KBM-7 (cell line): ENCODE results near the gene PIH1D2.
"Not testable (repeated sequence)": the region's sequence is repeated elsewhere in the genome, so short reads cannot be mapped to it uniquely, and the experiment has no call there.

Experiments used
- DNase-seq: peaks from one replicate; pipeline ENCODE4 v3.0.0-alpha.2; 2015
- in situ Hi-C: fragments of 300-500 bp; cut with MboI; formaldehyde crosslinking; loops from 2 replicates; pipeline ENCODE4 v1.14.3; 2020; ENCODE audit warnings: low sequenced_read_pairs, low pct_unique_long_range_greater_than_20kb, mixed read lengths

The PIH1D2 gene

GRCh38 chr11:112073941-112074811 is at the start of gene PIH1D2, which contains the start of gene NKAPD1:
TSS of gene PIH1D2 (minus strand) at chr11:112074017. CDS start at chr11:112073174, 843 bp downstream.
TSS of gene NKAPD1 (plus strand) at chr11:112074299. CDS start at chr11:112075575, 1,276 bp downstream.
- DNase-seq: peak; percentile 92
- in situ Hi-C loops: no loop called here

GRCh38 chr11:112123129-112123528 is 49.3 kb upstream of the PIH1D2 start:
- no peak for DNase-seq
- in situ Hi-C loops: no loop called here

- in situ Hi-C loops: no loop called here
- DNase-seq: no peak
Observed at GRCh38 chr11:112121981-112122615, 48.3 kb upstream of the PIH1D2 start.

- in situ Hi-C loops: no loop called here
- DNase-seq: no peak
Observed at GRCh38 chr11:112118176-112118575, 44.4 kb upstream of the PIH1D2 start.

GRCh38 chr11:112115386-112115785 is 41.6 kb upstream of the PIH1D2 start:
- in situ Hi-C loops: no loop called here
- DNase-seq: no peak

GRCh38 chr11:112114460-112114859 is 40.6 kb upstream of the PIH1D2 start:
- no peak for DNase-seq
- in situ Hi-C loops: no loop called here

- DNase-seq: peak; percentile 66
Observed at GRCh38 chr11:112113539-112114457, 40.0 kb upstream of the PIH1D2 start.

GRCh38 chr11:112106070-112106469 is 32.3 kb upstream of the PIH1D2 start:
- DNase-seq: no peak
- in situ Hi-C loops: no loop called here

More at GRCh38 chr11:112113539-112114457, 40.0 kb upstream of the PIH1D2 start:
- in situ Hi-C loops: no loop called here

- no peak for DNase-seq
- in situ Hi-C loops: no loop called here
Observed at GRCh38 chr11:112103446-112103845, 29.6 kb upstream of the PIH1D2 start.

- no peak for DNase-seq
- in situ Hi-C loops: no loop called here
Observed at GRCh38 chr11:112100462-112100861, 26.6 kb upstream of the PIH1D2 start.

GRCh38 chr11:112097734-112098528 is 24.1 kb upstream of the PIH1D2 start:
- in situ Hi-C loops: no loop called here
- no peak for DNase-seq

- no peak for DNase-seq
Observed at GRCh38 chr11:112096194-112096593, 22.4 kb upstream of the PIH1D2 start.

GRCh38 chr11:112095302-112095701 is 21.5 kb upstream of the PIH1D2 start:
- in situ Hi-C loops: not testable (repeated sequence)

More at GRCh38 chr11:112096194-112096593, 22.4 kb upstream of the PIH1D2 start:
- in situ Hi-C loops: no loop called here

GRCh38 chr11:112087212-112087611 is 13.4 kb upstream of the PIH1D2 start:
- DNase-seq: no peak
- in situ Hi-C loops: no loop called here

More at GRCh38 chr11:112095302-112095701, 21.5 kb upstream of the PIH1D2 start:
- DNase-seq: not testable (repeated sequence)

- DNase-seq: peak; percentile 97
- in situ Hi-C loops: no loop called here
Observed at GRCh38 chr11:112086422-112087191, 12.8 kb upstream of the PIH1D2 start, which contains the start of the genes SDHD and TIMM8B. TSS of gene SDHD (plus strand) at chr11:112086873. CDS start at chr11:112086908, 35 bp downstream. TSS of gene TIMM8B (minus strand) at chr11:112086756. CDS start at chr11:112086723, 33 bp downstream.

GRCh38 chr11:112085822-112086421 is 12.1 kb upstream of the PIH1D2 start:
- in situ Hi-C loops: no loop called here
- no peak for DNase-seq

- in situ Hi-C loops: no loop called here
- no peak for DNase-seq
Observed at GRCh38 chr11:112082729-112083128, 8.9 kb upstream of the PIH1D2 start.
